Esophagus muscularis mucosa (tissue), 4 donors: Measurements from ENCODE around the gene KLF13. TPM values are rescaled to one million over a fixed set of nuclear protein-coding genes. Genes with fewer than 3 reads are reported as not detected.

Experiments
- DNase-seq: peaks from one replicate; pipeline ENCODE4 v3.0.0-alpha.2; 2017; ENCODE audit errors: extremely low spot score
- H3K27ac ChIP-seq, 4 donors: fragments of 200-600 bp; sonication (generic); replicated peaks in 1 of 4; 1 replicate in 3 of 4; 2 replicates in 1 of 4; pipeline ENCODE4 v1.5.1; 2016 to 2019; ENCODE audit warnings: mild to moderate bottlenecking in 1 of 4
- H3K27me3 ChIP-seq, 4 donors: fragments of 200-600 bp; sonication (generic); one replicate each; pipeline versions ENCODE4 v1.5.1 to v1.6.0; 2016 to 2019
- H3K36me3 ChIP-seq, 4 donors: fragments of 200-600 bp; sonication (generic); one replicate each; pipeline ENCODE4 v1.5.1; 2016 to 2019
- H3K4me1 ChIP-seq, 4 donors: fragments of 200-600 bp; sonication (generic); one replicate each; pipeline ENCODE4 v1.5.1; 2016 to 2019
- H3K4me3 ChIP-seq, 4 donors: fragments of 200-600 bp; sonication (generic); 1 replicate in 2 of 4; 2 replicates in 2 of 4; pipeline ENCODE4 v1.5.1; 2016 to 2019; ENCODE audit warnings: mild to moderate bottlenecking in 4 of 4, moderate library complexity in 1 of 4
- H3K9me3 ChIP-seq, 4 donors: fragments of 200-600 bp; sonication (generic); 1 replicate in 3 of 4; 2 replicates in 1 of 4; pipeline ENCODE4 v1.5.1; 2016 to 2019
- EP300 ChIP-seq: sonication (generic); formaldehyde crosslinking; IDR thresholded peaks from one replicate; pipeline ENCODE4 v1.6.1; 2017; ENCODE audit warnings: antibody characterized with exemption
- POLR2A ChIP-seq: fragments of 450-650 bp; IDR thresholded peaks from one replicate; pipeline ENCODE4 v1.6.1; 2017; ENCODE audit warnings: antibody characterized with exemption, moderate library complexity, mild to moderate bottlenecking, low read depth
- POLR2AphosphoS5 ChIP-seq, 2 donors: sonication (generic); formaldehyde crosslinking; IDR thresholded peaks; one replicate each; pipeline ENCODE4 v1.6.1; 2017; ENCODE audit warnings: antibody characterized with exemption in 2 of 2
- WGBS: methylation state at CpG from one replicate; pipeline ENCODE4 v1.1.5; 2018; 5-methylcytosine and 5-hydroxymethylcytosine counted together
- intact Hi-C: fragments of 100-400 bp; cut with DNase I; formaldehyde crosslinking; loops from one replicate; pipeline ENCODE4 v1.15.1; 2023
- total RNA-seq, 4 donors: library from RNA; depleted of rRNA; stranded (reverse); fragments of >200 nt; gene quantifications; one replicate each; pipeline versions ENCODE4 v1.1.0 to v1.2.1, GENCODE V29; 2016
- TF ChIP-seq, protein P1 (sequence below), 3 experiments: fragments of 200-600 bp in 2 of 3; fragments of 450-650 bp in 1 of 3; sonication (generic) in 2 of 3; IDR thresholded peaks; one replicate each; pipeline ENCODE4 v1.5.1; 2017 to 2019; ENCODE audit warnings: antibody characterized with exemption in 3 of 3, mild to moderate bottlenecking in 2 of 3, moderate library complexity in 1 of 3

Gene KLF13
- total RNA-seq, 4 donors from 2014 or later, result 57.3 to 109 (median 74.2) TPM

DNA sequence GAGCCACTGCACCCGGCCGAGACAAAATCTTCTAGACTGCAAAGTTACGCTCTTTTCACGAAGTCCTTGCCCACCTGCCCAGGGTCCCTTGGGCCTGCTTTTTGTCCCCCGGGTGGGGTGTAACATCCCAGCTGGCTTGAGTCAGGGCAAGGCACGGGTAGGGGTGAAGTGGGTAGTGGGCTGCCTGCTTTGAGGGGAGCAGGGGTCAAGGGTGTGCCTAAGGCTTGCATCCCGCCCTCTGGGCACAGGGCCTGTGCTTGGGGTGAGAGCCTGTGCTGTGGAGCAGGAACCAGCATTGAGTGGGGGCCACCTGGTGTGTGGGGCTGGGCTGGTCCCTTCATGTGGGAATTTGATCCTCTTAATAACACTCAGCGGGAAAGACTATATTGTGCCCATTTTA is 74.6 kb downstream of the KLF13 start:
- WGBS, result 90% methylated on average over 1 of the region's 8 CpGs
- no peaks in the 10 kb centered on the region for H3K9me3 ChIP-seq
- H3K4me1 ChIP-seq, result peaks cover 22 to 42% (median 27%) of the 10 kb centered on the region in 4 donors
- intact Hi-C loops, result no loop called here
- H3K4me3 ChIP-seq, result no peak overlapping the region
- no peak overlapping the region for H3K27ac ChIP-seq
- TF ChIP-seq POLR2A (no peak), EP300 (no peak), POLR2AphosphoS5 (IDR thresholded peaks at IDR 0.05) (no peak)
- TF ChIP-seq, protein P1, sequence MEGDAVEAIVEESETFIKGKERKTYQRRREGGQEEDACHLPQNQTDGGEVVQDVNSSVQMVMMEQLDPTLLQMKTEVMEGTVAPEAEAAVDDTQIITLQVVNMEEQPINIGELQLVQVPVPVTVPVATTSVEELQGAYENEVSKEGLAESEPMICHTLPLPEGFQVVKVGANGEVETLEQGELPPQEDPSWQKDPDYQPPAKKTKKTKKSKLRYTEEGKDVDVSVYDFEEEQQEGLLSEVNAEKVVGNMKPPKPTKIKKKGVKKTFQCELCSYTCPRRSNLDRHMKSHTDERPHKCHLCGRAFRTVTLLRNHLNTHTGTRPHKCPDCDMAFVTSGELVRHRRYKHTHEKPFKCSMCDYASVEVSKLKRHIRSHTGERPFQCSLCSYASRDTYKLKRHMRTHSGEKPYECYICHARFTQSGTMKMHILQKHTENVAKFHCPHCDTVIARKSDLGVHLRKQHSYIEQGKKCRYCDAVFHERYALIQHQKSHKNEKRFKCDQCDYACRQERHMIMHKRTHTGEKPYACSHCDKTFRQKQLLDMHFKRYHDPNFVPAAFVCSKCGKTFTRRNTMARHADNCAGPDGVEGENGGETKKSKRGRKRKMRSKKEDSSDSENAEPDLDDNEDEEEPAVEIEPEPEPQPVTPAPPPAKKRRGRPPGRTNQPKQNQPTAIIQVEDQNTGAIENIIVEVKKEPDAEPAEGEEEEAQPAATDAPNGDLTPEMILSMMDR (IDR thresholded peaks at IDR 0.05), result no peak
- H3K27me3 ChIP-seq, result no peaks in the 10 kb centered on the region
- DNase-seq, result no peak
- H3K36me3 ChIP-seq, result no peaks in the 10 kb centered on the region

DNA sequence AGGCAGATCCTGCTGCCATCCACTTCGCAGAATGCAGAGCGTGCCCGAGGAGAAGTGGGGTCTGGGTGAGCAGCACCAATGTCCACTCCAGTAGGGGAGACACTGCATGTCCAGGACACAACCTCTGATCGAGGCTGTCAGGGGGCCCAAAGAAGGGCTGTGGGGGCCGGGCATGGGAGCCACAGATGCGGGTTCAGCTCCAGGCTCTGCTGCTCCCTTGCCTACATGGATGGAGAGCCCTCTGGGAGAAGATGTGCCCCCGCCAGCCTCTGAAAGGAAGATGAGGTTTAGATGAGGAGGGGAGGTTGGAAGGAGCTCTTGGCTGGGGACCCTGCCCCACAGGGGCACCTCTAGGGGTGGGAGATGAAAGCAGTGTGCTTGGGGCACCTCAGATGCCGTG is 75.4 kb downstream of the KLF13 start:
- TF ChIP-seq POLR2AphosphoS5 (IDR thresholded peaks at IDR 0.05) (no peak), EP300 (no peak), POLR2A (no peak)
- TF ChIP-seq, protein P1 (IDR thresholded peaks at IDR 0.05), result no peak
- H3K27ac ChIP-seq, result peak overlapping the region in 3 of 4 donors; percentile 3 to 39 (median 22)
- intact Hi-C loops, result no loop called here
- H3K9me3 ChIP-seq, result no peaks in the 10 kb centered on the region
- peaks cover 16 to 34% (median 20%) of the 10 kb centered on the region in 4 donors for H3K4me1 ChIP-seq
- DNase-seq, result no peak
- H3K4me3 ChIP-seq, result no peak overlapping the region
- WGBS, result 95% methylated on average over 5 of the region's 8 CpGs
- no peaks in the 10 kb centered on the region for H3K36me3 ChIP-seq
- no peaks in the 10 kb centered on the region for H3K27me3 ChIP-seq

DNA sequence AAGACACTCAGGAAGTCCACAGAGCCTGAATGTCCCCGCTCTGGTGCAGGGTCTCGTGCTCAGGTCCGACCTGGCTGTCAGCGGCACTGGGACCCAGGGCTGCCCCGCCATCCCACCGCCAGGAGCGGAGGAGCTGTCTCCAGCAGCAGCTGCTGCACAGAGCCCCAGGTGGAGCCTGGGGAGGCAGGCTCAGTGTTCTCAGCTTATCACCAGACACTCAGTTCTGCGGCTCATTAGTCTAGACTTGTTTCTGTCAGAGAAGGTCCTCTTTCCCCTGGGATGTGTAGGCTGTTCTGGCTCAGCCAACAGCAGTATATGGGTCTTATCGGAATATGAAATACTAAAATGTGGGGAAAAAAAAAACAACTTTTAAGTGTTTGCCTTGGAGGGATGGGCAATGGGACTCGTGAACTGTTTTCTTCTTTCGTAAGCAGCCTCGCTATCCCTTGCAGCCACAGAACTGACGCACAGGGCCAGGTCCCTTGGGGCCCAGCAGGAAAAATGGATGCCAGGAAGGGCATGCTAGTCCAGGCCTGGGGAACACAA is 75.9 kb downstream of the KLF13 start:
- H3K27me3 ChIP-seq, result no peaks in the 10 kb centered on the region
- peaks cover 11 to 29% (median 14%) of the 10 kb centered on the region in 4 donors for H3K4me1 ChIP-seq
- intact Hi-C loops, result no loop called here
- peak overlapping the region in 3 of 4 donors; percentile 3 to 39 (median 22) for H3K27ac ChIP-seq
- DNase-seq, result no peak
- H3K36me3 ChIP-seq, result no peaks in the 10 kb centered on the region
- no peak overlapping the region for H3K4me3 ChIP-seq
- whole genome bisulfite sequencing, result 81% methylated on average over 10 of the region's 13 CpGs
- peak in 1 of 2 donors; percentile 23 for TF ChIP-seq POLR2AphosphoS5 (IDR thresholded peaks at IDR 0.05)
- TF ChIP-seq, protein P1 (IDR thresholded peaks at IDR 0.05), result no peak
- no peaks in the 10 kb centered on the region for H3K9me3 ChIP-seq

DNA sequence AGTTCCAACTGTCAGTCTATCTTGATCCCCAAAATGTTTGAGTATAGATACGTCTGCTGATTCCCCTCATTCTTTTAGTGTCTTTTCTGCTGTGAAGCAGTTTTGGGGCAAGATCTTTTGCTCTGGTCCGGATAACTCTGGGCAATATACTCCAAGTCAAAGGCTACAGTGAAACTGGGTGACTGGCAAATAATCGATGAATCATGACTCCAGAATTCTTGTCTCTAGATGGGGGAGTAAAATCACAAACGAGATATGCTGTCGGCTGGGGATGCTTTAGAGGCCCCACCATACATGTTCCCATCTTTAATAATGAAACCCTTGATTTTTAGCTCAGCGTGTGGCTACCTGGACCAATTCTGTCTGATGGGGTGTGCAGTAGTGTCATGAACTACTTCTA is 76.5 kb downstream of the KLF13 start:
- Histone ChIP-seq H3K9me3 (no peaks in the 10 kb centered on the region), H3K27me3 (no peaks in the 10 kb centered on the region), H3K27ac (no peak overlapping the region), H3K4me1 (peaks cover 6 to 24% (median 9%) of the 10 kb centered on the region in 4 donors), H3K36me3 (no peaks in the 10 kb centered on the region), H3K4me3 (no peak overlapping the region)
- no peak for TF ChIP-seq EP300
- no peak for TF ChIP-seq POLR2AphosphoS5 (IDR thresholded peaks at IDR 0.05)
- TF ChIP-seq POLR2A, result no peak
- TF ChIP-seq, protein P1 (IDR thresholded peaks at IDR 0.05), result no peak
- 89% methylated on average over 6 of the region's 6 CpGs for WGBS
- no peak for DNase-seq
- intact Hi-C loops, result no loop called here

DNA sequence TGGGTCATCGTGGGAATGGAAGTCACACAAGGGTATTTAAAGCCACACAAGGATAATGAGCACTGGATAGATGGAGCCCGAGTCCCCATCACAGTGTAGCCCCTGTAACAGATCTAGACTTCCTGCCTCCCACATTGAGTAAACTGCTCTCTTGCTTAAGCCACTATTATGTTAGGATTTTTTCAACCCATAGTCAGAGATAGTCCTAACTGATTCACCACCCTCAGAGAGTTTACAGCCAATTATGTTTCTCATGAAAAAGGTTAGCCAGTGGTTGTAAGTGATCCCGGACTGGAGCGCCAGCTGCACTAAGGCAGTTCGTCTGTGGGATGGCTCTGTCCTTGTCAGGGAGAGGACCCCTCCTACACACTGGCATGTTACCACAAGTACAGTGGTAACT is 77.0 kb downstream of the KLF13 start:
- no peaks in the 10 kb centered on the region for H3K9me3 ChIP-seq
- intact Hi-C loops, result no loop called here
- H3K27ac ChIP-seq, result no peak overlapping the region
- no peak for DNase-seq
- 98% methylated on average over 5 of the region's 5 CpGs for WGBS
- peaks cover under 1 to 19% (median 4%) of the 10 kb centered on the region in 4 donors for H3K4me1 ChIP-seq
- no peaks in the 10 kb centered on the region for H3K36me3 ChIP-seq
- no peaks in the 10 kb centered on the region for H3K27me3 ChIP-seq
- no peak overlapping the region for H3K4me3 ChIP-seq
- TF ChIP-seq, protein P1 (IDR thresholded peaks at IDR 0.05), result no peak
